Colon (tissue), 2 donors: ENCODE measurements around the gene ITGA1.

Experiments used
- FAIRE-seq: peaks from 2 replicates; lab custom pipeline; 2012; peaks lifted over from hg19 to GRCh38; lab: Jason Lieb, UNC
- donor health status: control.
- donor health status: control.

ITGA1 gene

GRCh38 chr5:52897238-52897614 lies 109.5 kb downstream of the ITGA1 start:
- no peak for FAIRE-seq

DNA sequence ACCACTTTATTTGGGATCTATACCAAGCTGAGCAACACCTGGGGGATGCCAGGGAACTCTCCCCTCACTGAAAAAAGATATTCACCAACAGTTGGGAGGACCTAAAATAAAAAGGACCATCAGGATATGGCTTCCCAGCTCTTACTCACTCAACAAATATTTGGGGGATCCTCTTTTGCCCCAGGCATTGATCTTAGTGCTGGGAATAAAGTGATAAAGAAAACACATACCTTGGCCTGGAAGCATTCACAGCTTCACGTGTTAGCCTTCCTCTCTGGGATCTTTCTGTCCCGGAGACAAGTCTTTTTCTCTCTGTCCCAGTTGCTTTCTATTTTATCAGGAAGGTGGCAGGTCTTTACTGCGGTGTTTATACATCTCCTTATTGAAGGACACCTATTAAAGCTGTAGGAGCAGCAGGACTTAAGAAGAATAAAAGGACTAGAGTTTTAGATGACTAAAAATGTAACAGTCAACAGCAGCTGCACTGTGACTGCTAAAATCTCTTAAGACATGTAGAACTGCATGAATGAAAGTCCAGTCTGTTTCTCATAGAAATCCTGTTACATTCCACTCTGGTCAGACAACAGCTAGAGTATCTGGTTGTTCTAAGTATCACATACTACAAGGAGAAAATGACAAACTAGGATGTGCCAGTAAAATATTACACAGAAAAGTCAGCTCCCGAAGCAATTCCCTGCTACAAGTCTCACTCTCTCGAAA lies 111.4 kb downstream of the ITGA1 start:
- no peak for FAIRE-seq

DNA sequence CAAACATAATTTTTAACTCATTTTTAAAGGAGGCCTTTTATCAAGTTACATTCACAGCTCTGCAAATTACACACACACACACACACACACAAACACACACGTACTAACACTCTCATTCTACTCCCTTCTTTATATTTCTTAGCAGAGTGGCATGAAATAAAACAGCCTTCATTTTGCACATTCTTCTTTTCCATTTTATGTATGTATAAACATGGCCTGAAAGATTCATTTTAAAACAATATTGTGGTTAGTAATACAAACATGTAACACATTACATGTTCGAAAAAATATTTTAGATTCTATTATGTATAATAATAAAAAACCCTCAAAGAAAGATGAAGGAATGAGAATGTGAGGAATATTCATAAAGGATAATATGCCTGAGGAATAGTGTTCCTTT lies 115.4 kb downstream of the ITGA1 start:
- peak; percentile 49 for FAIRE-seq

- FAIRE-seq: no peak
Measured at GRCh38 chr5:52906343-52906742, 118.6 kb downstream of the ITGA1 start.

GRCh38 chr5:52906845-52907244 lies 119.1 kb downstream of the ITGA1 start:
- FAIRE-seq: no peak

DNA sequence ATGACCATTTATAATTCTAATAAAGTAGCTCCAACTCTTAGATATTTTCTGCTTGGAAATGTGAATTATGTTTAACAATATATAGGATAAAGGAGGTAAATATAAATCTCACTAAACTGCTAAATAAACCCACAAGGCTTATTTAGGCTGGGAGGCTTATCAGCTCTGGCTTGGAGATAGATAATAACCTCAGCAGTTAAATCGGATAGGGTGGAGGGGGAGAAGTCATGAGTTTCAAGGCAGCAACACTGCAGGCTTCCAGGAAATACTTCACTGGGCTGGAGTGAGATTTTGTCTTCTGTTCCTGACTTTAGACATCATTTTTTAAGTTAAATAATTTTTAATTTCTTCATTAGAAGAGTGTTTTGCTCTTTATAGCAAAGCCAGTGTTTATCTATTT lies 121.5 kb downstream of the ITGA1 start:
- FAIRE-seq: no peak

GRCh38 chr5:52910071-52910470 lies 122.4 kb downstream of the ITGA1 start:
- no peak for FAIRE-seq

DNA sequence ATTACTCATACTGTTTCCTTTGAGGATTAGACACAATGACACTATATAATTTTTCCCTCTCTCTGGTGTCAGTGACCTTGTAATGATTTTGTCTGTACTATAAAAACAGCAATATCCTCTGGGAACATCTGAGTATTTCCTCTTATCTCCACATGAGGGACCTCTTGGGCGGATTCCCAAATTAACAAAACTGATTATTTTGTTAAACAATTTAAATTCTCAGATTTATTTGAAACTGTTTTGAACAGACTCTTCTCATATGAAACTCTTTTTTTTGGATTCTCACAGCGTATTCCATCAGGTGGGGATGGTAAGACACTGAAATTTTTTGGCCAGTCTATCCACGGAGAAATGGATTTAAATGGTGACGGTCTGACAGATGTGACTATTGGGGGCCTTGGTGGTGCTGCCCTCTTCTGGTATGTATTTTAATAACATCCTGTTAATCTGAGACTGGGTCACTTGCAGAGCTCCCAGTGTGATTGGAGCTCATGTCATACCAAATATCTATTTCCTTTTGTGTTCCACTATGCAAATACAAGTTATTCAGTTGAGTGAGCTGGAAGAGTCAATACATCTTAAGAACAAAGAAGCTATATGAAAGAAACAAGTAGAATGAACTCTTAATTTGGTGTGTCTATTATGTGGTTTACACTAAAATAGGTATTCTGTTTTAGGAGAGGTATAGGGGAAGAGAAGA lies 127.6 kb downstream of the ITGA1 start:
- FAIRE-seq: no peak

- FAIRE-seq: no peak
Measured at GRCh38 chr5:52920929-52921328, 133.2 kb downstream of the ITGA1 start.

GRCh38 chr5:52922384-52922783 lies 134.7 kb downstream of the ITGA1 start:
- FAIRE-seq: no peak

GRCh38 chr5:52924456-52924855 lies 136.7 kb downstream of the ITGA1 start:
- no peak for FAIRE-seq

- FAIRE-seq: no peak
Measured at GRCh38 chr5:52925001-52925400, 137.3 kb downstream of the ITGA1 start.

GRCh38 chr5:52928689-52929088 lies 141.0 kb downstream of the ITGA1 start:
- FAIRE-seq: no peak

DNA sequence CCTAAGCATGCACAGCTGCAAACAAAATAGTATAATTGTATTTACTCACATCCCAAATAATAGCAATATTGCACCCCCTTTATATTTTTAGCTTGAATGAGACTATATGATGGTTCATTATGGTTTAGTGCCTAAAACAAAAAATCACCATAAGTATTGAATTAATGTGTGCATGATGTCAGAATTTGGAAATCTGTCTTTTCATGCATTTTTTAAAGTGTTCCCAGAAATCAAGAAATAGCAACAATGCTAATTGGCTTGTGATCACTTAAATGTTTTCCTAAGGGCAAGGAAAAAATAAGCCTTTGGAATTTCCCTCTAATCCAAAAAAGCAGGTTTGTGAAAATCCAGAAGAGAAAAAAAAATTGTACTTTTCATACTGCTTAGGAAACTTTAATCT lies 150.5 kb downstream of the ITGA1 start:
- FAIRE-seq: no peak

DNA sequence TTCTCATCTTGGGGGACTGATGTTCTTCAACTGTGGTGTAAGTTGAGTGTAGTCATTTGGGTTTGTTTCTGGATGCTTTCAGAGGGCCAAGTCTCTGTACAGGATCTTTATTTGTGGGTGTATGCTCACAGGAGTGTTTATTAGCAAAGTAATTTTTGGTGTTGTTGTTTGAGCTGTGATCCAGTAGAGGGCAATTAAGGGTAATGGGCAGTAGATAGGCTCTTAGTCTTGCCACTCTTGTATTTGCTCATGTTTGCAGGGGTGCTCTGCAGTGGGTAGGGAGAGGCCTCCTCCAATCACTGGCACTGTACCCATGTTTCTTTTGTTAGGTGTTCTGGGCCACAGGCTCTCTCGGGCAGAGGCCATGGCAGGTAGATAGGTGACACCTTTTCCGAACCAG lies 155.6 kb downstream of the ITGA1 start:
- FAIRE-seq: no peak

DNA sequence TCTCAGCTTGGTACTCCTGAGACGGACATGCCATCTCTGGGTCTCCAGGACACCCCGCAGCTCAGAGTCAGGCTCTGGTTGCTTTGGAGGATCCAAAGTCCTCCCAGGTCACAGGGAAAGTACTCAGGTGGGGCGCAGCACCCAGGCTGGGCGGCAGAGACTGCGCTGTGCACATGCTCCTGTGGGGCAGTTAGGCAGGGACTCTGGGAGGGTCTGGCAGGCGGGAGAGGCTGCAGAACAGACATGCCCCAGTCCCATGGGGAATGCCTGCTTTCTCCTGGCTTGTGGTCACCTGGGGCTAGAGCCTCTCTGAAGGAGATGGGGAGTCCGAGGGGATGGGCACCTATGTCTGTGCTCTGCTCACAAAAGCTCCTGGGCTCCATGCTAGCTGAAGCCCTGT lies 156.1 kb downstream of the ITGA1 start:
- no peak for FAIRE-seq

- FAIRE-seq: no peak
Measured at GRCh38 chr5:52945040-52945439, 157.3 kb downstream of the ITGA1 start.

DNA sequence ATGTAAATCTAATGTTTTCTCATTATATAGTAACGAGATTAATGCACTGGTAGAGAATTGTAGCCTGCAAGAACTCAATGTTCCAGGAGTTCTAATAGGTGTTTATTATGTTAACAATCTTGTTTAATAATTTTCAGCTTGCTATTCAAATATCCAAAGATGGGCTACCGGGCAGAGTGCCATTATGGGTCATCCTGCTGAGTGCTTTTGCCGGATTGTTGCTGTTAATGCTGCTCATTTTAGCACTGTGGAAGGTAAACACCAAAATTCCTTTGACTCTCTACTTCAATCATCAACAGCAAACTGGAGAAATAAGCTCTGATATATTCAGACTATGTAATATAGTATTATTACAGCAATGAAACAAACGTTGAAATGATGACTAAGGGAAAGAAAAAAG lies 159.5 kb downstream of the ITGA1 start:
- FAIRE-seq: no peak

DNA sequence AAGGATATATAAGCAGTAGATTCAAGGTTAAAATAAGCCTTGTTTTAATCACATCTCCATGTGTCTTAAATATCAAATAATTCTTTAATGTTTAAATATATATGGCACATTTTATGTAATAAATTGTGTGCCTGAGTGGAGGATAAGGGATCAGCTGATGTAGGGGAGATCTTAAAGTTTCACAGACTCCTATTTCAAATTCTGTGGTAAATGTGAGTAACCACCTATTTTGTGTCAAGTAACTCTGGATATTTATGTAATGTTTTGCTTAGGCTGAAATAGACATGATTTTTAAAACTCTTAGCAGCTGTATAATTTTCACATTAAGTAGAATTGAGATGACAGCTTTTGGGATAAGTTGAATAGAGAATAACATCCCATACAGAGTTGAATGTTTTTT lies 160.1 kb downstream of the ITGA1 start:
- no peak for FAIRE-seq

GRCh38 chr5:52948418-52949076 lies 160.8 kb downstream of the ITGA1 start:
- peak; percentile 41 for FAIRE-seq

GRCh38 chr5:52950686-52951085 lies 163.0 kb downstream of the ITGA1 start:
- FAIRE-seq: no peak

GRCh38 chr5:52952483-52952882 lies 164.8 kb downstream of the ITGA1 start:
- FAIRE-seq: no peak

DNA sequence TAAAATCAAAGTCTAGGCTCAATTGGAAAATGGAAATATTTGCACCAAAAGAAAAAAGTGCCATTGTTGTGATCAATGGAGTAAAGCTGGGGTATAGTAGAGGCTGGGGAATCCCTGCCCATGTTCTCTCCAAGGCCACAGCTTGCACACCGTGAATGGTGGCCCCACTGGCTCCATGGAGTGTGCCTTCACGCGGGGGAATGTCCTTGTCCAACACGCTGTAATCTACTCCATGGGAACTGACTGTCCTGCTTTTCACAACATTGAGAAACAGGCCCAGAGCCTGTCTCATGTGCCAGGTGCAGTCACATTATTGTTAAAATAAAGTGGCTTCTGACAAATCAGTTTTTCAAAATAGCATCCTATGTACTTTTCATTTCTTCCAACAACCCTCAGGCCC lies 168.3 kb downstream of the ITGA1 start:
- FAIRE-seq: no peak
